Stimulated activated CD8-positive, alpha-beta memory T cell treated with anti-CD3 and anti-CD28 coated beads, Interleukin-15, amount 100 ng/mL, for 4 hours (primary cell): Measurements from ENCODE around the gene DPPA4.

Experiments used
- DNase-seq, 2 donors: peaks; one replicate each; pipeline ENCODE4 v3.0.0-alpha.2; 2020; ENCODE audit warnings: low read depth in 2 of 2

DPPA4 gene

DNA sequence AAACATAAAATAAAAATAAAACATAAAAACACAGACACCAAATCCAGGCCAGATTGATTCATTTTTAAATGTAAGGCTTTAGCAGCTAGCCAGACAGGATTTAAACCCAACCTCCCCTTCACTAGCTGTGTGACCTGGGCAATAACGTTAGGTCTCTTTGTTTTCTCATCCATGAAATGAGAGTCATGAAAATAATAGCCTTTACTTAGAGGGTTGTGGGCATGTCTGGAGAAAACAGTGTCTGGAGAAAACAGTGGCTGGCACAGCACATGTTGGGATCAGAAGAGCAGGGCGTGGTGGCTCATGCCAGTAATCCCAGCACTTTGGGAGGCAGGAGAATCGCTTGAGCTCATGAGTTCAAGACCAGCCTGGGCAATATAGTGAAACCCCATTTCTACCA lies 1.9 kb upstream of the DPPA4 start:
- DNase-seq: no peak

DNA sequence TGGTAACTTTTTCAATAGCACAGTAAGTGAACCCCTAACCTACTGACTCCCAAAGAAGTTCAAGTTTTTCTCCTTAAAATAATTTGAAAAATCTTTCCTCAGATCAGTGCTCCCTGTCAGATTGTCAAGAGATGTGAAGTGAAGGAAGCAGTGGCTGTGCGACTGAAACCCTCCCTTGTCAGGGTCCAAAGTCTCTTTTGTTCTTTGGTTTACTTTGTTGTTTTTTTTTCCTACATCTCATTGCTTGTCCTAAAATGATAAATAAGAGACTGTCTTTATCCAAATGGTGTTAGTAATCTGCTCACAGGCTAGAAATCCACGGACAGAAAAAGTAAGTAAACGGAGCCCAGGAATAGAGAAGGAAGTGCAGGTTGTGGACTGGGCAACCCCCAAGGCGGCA lies 976 bp upstream of the DPPA4 start:
- DNase-seq: no peak

DNA sequence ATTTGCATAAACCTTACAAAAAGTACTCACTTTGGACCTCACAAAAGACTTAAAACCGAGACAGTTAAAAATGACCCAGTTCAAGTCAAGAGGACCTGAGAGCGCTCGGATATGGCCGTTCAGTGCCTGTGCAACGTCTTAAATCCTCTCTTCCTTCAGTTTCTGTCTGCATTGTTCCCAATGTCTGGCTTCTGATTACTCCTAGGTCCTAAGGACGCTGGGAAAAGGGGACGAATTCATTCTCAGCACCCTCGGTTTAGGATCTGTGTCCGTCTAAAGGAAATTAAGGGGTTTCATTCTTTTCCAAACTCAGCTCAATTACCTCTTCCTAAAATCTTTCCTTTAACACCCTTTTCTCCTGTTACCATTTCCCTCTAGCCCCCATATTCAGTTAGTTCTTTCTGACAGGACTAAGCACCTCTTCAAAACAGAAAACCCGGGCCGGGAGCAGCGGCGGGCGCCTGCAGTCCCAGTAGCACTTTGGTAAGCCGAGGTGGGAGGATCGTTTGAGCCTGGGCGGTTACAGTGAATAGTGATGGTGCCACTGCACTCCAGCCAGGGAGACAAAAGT lies 970 bp downstream of the DPPA4 start:
- no peak for DNase-seq

DNA sequence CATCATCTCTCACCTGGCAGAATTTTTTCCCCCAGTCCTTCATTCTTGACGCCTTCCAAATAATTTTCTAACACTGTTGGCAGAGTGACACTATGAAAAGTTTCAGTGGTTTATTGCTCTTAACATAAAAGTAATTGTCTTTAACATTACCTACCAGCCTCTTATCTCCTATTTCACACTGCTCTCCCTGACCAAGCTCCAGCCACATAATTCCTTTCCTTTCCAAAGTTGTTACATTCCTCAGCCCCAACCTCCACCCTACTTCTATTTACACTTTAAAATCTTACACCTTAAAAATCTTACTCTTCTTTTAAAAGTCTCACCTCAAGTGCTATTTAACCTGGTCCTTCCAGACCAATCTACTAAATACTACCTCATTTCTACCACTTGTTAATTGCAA lies 2.8 kb downstream of the DPPA4 start:
- no peak for DNase-seq

DNA sequence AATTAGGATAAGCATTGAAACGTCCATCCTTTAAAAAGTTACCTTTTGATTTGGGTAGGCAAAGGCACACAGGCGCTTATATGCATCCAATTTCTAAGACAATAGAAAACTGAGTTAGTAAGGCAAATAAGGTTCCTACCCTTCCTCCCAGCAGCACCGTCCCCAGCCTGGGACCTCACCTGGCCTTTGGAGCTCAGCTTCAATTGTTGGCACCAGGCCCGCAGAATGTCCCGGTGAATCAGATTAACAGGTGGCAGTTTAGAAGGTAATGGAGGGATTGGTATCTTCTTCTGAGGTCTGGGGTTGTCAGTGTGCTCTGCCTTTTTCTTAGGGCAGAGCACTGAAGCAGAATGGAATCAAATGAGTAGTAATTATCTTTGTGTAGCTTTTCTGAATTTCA lies 5.7 kb downstream of the DPPA4 start:
- no peak for DNase-seq

DNA sequence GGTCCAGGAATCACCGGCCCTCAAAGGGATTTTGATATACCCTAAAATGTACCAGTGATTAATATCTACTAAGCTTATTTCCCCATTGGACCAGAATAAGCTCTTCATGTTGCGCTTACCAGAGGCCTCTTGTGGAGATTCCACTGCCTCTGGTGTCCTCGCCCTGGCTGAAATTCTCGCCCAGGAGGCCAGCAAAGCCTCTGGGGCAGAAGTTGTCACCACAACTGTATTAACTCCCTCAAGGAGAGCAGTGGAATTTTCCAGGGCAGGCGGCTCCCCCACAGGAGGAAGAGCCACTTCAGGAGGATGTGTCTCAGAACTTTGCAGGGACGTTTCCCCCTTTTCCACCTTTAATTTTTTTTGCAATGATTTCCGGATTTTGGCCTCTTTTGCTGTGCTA lies 6.9 kb downstream of the DPPA4 start:
- DNase-seq: no peak

DNA sequence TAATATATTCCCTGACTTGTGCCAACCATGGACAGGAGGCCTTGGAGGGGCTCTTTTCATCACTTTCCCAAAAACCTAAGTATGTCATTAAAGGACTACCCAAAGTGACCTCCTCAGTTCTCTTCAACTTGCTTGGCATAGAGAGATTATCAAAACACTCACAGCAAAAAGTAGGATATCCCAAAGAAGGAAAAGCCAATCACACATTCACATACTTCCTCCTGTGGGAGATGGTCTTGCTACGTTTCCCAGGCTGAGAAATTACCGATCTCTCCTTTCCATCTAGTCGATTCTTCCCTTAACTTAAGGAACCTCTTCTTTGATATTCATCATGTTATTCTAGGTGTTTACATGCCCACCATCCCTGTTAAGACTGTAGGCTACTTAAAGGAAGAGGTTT lies 9.1 kb downstream of the DPPA4 start:
- no peak for DNase-seq

DNA sequence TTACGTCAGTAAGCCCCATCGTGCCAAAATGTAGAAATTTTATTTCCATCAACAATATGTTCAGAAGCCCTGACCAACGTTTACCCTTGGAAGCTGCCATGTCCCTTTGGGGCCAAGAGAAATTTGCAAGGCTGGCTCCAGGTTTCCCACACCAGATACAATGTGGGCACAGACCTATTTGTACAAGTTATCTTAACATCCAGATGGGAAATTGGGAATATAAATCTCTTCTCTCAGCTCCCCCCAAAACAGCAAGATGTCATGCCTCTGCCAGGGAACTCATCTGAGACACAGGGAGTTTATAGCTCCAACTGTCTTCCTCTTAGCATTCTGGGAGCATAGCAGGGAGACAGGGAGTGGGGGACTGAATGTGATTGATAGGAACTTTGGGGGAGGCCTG lies 11.7 kb downstream of the DPPA4 start:
- no peak for DNase-seq

DNA sequence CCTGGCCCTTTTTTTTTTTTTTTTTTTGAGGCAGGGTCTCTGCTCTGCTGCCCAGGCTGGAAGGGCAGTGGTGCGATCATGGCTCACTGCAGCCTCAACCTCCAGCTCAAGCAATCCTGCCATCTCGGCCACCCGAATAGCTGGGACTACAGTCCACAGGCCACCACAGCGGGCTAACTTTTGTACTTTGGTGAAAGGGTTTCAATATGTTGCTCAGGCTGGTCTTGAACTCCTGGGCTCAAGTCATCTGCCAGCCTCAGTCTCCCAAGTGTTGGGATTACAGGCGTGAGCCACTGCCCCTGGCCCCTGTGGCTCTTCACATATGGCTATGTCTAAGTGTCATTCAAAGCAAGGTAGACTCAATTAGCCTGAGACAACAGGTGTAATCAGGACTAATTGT lies 12.2 kb downstream of the DPPA4 start:
- DNase-seq: no peak

DNA sequence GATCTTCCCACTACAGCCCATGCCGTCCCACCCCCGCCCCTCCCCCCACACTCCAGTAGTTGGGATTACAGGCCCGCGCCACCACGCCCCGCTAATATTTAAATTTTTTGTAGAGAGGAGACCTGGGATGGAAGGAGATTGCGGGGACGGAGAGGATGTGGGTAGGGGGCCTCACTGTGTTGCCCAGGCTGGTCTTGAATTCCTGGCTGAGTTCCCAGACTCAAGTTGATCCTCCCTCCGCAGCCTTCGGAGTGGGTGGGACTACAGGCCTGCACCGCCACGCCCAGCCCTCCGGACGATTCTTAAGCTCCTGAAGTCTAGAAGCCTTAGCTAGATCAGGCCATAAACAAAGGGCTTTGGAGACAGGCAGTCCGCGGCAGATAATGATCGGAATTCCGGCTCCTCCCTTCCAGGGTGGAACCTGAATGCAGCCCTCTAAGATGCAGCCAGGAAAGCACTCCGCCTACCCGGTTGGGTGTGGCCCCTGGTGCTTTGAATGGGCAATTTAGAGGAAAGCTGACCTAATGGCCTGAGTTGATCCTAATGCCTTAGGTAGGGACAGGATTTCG lies 21.1 kb downstream of the DPPA4 start, which contains the start of gene DPPA2:
DPPA2 (minus strand) TSS at position 356 of the 569 bp plus-strand sequence. CDS start 1,975 bp downstream, outside the sequence.
- no peak for DNase-seq

DNA sequence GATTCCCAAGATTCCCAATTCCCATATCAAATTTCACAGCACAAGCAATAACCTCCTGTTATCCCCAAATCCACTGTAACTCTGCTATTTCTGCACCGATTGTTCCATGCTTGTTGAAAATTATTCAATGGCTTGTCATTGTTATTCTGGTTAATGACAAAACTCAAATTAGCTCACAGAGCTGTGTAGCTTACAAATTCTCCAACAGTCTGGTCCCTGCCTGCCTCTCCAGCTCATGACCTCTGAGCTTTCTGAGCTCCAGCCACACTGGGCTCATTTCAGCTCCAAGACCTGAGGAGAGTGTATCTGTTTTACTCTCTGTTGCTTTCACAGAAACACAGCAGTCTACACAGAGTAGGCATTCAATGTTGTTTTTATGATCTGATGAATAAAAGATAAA lies 24.3 kb downstream of the DPPA4 start:
- DNase-seq: no peak

DNA sequence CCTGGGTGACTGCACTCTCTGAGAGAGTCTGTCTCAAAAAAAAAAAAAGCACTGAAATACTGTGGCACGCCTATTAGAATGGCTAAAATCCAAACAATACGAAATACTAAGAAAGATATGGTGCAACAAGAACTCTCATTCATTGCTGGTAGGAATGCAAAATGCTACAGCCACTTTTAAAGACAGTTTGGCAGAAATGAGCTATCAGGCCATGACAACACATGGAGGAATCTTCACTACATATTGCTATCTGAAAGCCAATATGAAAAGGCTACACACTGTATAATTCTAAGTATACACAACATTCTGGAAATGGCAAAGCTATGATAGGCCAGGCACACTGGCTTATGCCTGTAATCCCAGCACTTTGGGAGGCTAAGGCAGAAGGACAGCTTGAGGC lies 39.9 kb downstream of the DPPA4 start:
- DNase-seq: no peak

DNA sequence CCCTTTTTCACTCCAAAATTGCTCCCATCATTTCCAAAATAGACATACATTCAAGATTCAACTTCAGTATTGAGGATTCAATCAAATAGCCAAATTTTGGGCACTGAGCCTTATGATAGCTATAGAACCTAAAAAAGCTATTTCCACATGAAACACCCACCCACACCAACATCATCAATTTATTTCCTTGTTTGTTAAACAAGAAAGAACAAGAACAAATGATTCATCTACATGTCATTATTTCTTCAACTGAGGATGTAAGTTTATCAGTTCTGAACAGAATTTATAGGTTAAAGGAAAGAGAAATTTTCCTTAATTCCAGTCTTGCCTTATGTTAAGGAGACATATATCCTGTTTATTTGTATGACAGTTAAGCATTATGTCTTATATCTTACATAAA lies 53.3 kb downstream of the DPPA4 start:
- no peak for DNase-seq

DNA sequence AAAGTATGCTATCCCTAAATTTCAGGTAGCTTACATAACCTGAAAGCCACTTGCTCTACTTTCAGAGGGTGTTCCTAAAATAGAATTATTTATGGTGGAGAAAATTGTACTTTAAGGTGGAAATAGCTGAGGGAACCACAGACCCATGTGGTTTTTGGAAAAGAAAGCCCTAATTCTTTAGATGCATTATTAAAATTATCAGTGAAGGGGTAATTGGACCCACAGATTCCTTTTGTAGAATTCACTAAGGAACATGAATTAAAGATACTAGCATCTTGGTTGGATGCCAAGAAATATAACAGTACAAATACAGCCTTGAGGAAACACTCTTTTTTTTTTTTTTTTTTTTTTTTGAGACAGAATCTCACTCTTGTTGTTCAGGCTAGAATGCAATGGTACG lies 58.8 kb downstream of the DPPA4 start:
- no peak for DNase-seq

DNA sequence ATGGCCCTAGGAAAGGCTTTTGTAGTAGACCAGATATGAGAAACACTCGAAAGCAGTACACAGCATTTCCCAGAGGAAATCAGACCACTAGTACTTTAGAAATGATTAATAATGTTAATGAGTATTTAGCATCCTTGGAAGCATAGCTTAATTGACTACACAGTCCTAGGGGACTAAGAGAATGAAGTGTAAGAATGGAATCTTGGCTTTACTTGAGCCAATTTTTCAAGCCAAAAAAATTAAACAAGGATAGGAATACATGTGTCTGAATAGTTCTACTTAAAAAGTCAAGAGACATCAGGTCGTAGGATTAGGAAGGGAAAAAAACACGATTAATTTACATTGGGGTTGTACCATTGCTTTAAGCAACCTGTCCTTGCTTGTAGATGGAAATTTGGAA lies 59.2 kb downstream of the DPPA4 start:
- DNase-seq: no peak
